Measurements from ENCODE around the gene ROR2.

DNA sequence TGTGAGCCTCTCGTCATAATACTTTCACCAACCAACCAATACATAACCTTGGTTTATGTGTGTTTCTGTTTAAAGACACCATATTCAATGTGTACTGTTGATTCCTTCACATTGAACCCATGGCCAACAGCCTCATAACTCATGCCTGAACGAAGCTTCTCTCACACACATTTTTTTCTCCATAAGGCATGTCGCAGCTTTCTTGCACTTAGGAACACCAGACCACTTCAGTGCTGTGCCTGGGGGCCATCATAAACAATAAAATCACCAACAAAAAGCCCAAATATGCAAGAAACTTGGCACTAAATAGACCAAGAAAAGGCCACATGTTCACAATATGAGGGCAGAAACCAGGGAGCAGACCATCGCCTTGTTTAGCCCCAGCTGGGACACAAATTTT lies 192.2 kb downstream of the ROR2 start:
- TF ChIP-seq TAF1 (IDR thresholded peaks at IDR 0.05; ENCODE audit: borderline replicate concordance, low read depth, low read length) (no peak), POLR2AphosphoS5 (IDR thresholded peaks at IDR 0.05; ENCODE audit: low read depth, low read length) (no peak)

Data from GM12892 (cell line).